Measurements from ENCODE around the gene MRPL57. TPM values are rescaled to one million over a fixed set of nuclear protein-coding genes. Genes with fewer than 3 reads are reported as not detected.

MRPL57 gene
- total and polyA plus RNA-seq, 2 of the 8 experiments (the other 6 are each of a cell fraction or from before 2014, with no cell fraction given) = 29.9 to 34.1 TPM

DNA sequence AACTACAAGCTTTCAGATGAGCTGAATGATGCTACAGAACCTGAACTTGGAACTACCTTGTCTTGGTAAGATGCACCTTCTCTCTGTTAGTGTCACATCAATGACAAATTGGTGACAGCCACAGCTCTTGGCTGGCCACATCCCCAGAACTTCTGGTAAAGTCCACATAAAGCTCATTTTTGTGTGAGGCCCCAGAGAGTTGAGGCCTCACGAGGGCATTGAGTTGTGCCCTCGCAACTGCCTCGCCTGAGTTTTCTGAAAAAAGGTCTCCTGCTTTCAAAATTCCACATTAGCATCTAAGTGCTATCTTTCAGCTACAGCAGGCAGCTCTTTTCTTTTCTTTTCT is 42.6 kb downstream of the MRPL57 start:
- no peak overlapping the region for H3K18ac ChIP-seq (ENCODE audit: extremely low read depth, low read length)
- H4K20me1 ChIP-seq (replicated peaks in 1 of 2; ENCODE audit: control insufficient read depth in 1 of 2, insufficient read depth in 2 of 2, low read length in 2 of 2) = no peaks in the 10 kb centered on the region
- DNase-seq (ENCODE audit: low read depth in 1 of 2, low spot score in 2 of 2) (no peak), FAIRE-seq (no peak)
- H3K36me3 ChIP-seq (ENCODE audit: control insufficient read depth in 2 of 4, insufficient read depth in 4 of 4, low read length in 3 of 4) = no peaks in the 10 kb centered on the region
- 88% methylated on average over 3 of the region's 3 CpGs; no CpG with 5 or more reads in 1 of the 2 experiments for WGBS, 2 experiments (ENCODE audit: extremely low coverage in 1 of 2, insufficient coverage in 1 of 2, insufficient read length in 1 of 2, insufficient replicate concordance in 2 of 2, low coverage in 1 of 2, low lambda C conversion rate in 2 of 2, missing lambda C conversion rate in 1 of 2)
- no peaks in the 10 kb centered on the region for H3K27me3 ChIP-seq (replicated peaks in 1 of 4; ENCODE audit: control insufficient read depth in 3 of 4, extremely low read depth in 1 of 4, insufficient read depth in 3 of 4, low read length in 3 of 4)
- no peak overlapping the region for H2BK120ac ChIP-seq (replicated peaks; ENCODE audit: low read depth, low read length)
- H3K4me3 ChIP-seq (ENCODE audit: extremely low read depth in 1 of 4, insufficient read depth in 2 of 4, low read depth in 3 of 4, low read length in 4 of 4) = no peak overlapping the region
- no peak overlapping the region for H3K23ac ChIP-seq (ENCODE audit: insufficient read length)
- H3K27ac ChIP-seq (ENCODE audit: low read depth, low read length) = no peak overlapping the region
- ChIA-PET POLR2A (ENCODE audit: partially characterized antibody) (no interaction called here), CTCF (ENCODE audit: partially characterized antibody) (interaction anchor here (0.7 to 1.1 kb wide), 5 partner anchors 11 to 108 kb away, joined by 3 read pairs; no protein-coding TSS in a partner anchor)
- no peak overlapping the region for H3K56ac ChIP-seq (replicated peaks; ENCODE audit: insufficient read length, low read depth, low read length)
- H2BK15ac ChIP-seq (ENCODE audit: low read length) = no peak overlapping the region
- H3K79me2 ChIP-seq (ENCODE audit: control insufficient read depth in 1 of 2, insufficient read depth in 2 of 2, low read length in 2 of 2) = no peaks in the 10 kb centered on the region
- H2AK5ac ChIP-seq (ENCODE audit: low read depth, low read length) = no peak overlapping the region
- TF ChIP-seq RFX5 (IDR thresholded peaks at IDR 0.05; ENCODE audit: borderline replicate concordance, low read depth, low read length) (no peak), KDM4A (IDR thresholded peaks at IDR 0.05; ENCODE audit: low read depth, low read length, severe bottlenecking) (no peak), SUZ12 (IDR thresholded peaks at IDR 0.05; ENCODE audit: low read length) (no peak), BRCA1 (IDR thresholded peaks at IDR 0.05; ENCODE audit: low read depth, low read length) (no peak), SRF (IDR thresholded peaks at IDR 0.05; ENCODE audit: low read depth, low read length) (no peak), EP300 (IDR thresholded peaks at IDR 0.05; ENCODE audit: borderline replicate concordance in 1 of 2, low read depth in 2 of 2, low read length in 2 of 2) (no peak)
- H3K79me1 ChIP-seq (ENCODE audit: low read depth, low read length) = no peaks in the 10 kb centered on the region
- no peak overlapping the region for H3K4me2 ChIP-seq (ENCODE audit: insufficient read depth in 1 of 2, low read depth in 2 of 2, low read length in 2 of 2)
- no peak overlapping the region for H4K91ac ChIP-seq (replicated peaks; ENCODE audit: insufficient read length, low read length)
- H2BK12ac ChIP-seq (ENCODE audit: low read depth, low read length) = no peak overlapping the region
- peaks cover 7 to 13% of the 10 kb centered on the region in 2 experiments; a peak in 1 of 4 replicates for H3K9me3 ChIP-seq (ENCODE audit: insufficient read depth in 2 of 2, low read depth in 1 of 2, low read length in 1 of 2)
- H3K14ac ChIP-seq (ENCODE audit: insufficient read length) = no peak overlapping the region
- no peak overlapping the region for H3K4ac ChIP-seq (replicated peaks; ENCODE audit: insufficient read length, low read depth, low read length)
- H3K9ac ChIP-seq (replicated peaks in 1 of 4; ENCODE audit: extremely low read depth in 1 of 4, low read depth in 3 of 4, low read length in 3 of 4) = no peak overlapping the region
- H2BK5ac ChIP-seq (ENCODE audit: low read depth, low read length) = no peak overlapping the region
- H4K5ac ChIP-seq (ENCODE audit: insufficient read length, low read depth, low read length) = no peak overlapping the region
- no peaks in the 10 kb centered on the region for H3K23me2 ChIP-seq (ENCODE audit: low read depth, low read length)
- no peaks in the 10 kb centered on the region for H3K4me1 ChIP-seq (replicated peaks in 1 of 4; ENCODE audit: control insufficient read depth in 3 of 4, insufficient read depth in 4 of 4, low read length in 3 of 4)
- no peak overlapping the region for H4K8ac ChIP-seq (ENCODE audit: extremely low read depth, insufficient read depth, low read length)
- no peak overlapping the region for H2AFZ ChIP-seq (ENCODE audit: low read length)
- H2BK20ac ChIP-seq (ENCODE audit: low read length) = no peak overlapping the region

All from H1 (cell line).